Mucosa of descending colon (tissue), 3 donors: Measurements from ENCODE around the gene SMARCD3. TPM values are rescaled to one million over a fixed set of nuclear protein-coding genes. Genes with fewer than 3 reads are reported as not detected.

Source experiments
- ATAC-seq: fragments of 200-7000 bp; cut with Tn5 transposase; one replicate; pipeline ENCODE4 v1.9.1; 2020; ENCODE audit warnings: mild to moderate bottlenecking, moderate library complexity
- DNase-seq, 3 donors: peaks; one replicate each; pipeline ENCODE4 v3.0.0-alpha.2; 2020
- H3K36me3 ChIP-seq: fragments of 200-600 bp; one replicate; pipeline ENCODE4 v1.8.0; 2021; ENCODE audit warnings: low read depth, mild to moderate bottlenecking
- H3K4me1 ChIP-seq: fragments of 200-600 bp; one replicate; pipeline ENCODE4 v1.8.0; 2021; ENCODE audit warnings: low read depth, mild to moderate bottlenecking
- H3K4me3 ChIP-seq: fragments of 200-600 bp; one replicate; pipeline ENCODE4 v1.8.0; 2021; ENCODE audit warnings: mild to moderate bottlenecking
- H3K9me3 ChIP-seq: fragments of 200-600 bp; one replicate; pipeline ENCODE4 v1.8.0; 2021; ENCODE audit warnings: mild to moderate bottlenecking
- CTCF ChIP-seq: fragments of 200-600 bp; IDR thresholded peaks from one replicate; pipeline ENCODE4 v1.8.0; 2022; ENCODE audit warnings: antibody characterized with exemption, mild to moderate bottlenecking
- intact Hi-C, 2 donors: fragments of 100-400 bp; cut with DNase I in 1 of 2; cut with micrococcal nuclease in 1 of 2; formaldehyde crosslinking; loops; one replicate each; pipeline versions ENCODE4 v1.11.0 to v1.11.1; 2022; cut with DNase I, micrococcal nuclease
- total RNA-seq, 3 donors: library from RNA; stranded (reverse); fragmentation: NEBNext Ultra II Directional in 2 of 3; extraction: Animal tissue kit (Norgen Biotek cat#: 25700) in 2 of 3; gene quantifications; one replicate each; pipeline versions ENCODE4 v1.2.1 to v1.2.4, GENCODE V29; 2021 to 2023
- donor health status: DM: no; HTN: no; CAD: no; lungs with moderate emphysema.
- donor health status: DM: no; HTN: no; CAD: no.
- donor health status: DM: no; HTN: yes; CAD: no.

The SMARCD3 gene
- total RNA-seq, 3 donors from 2014 or later = 5.1 to 44.3 (median 10.0) TPM

DNA sequence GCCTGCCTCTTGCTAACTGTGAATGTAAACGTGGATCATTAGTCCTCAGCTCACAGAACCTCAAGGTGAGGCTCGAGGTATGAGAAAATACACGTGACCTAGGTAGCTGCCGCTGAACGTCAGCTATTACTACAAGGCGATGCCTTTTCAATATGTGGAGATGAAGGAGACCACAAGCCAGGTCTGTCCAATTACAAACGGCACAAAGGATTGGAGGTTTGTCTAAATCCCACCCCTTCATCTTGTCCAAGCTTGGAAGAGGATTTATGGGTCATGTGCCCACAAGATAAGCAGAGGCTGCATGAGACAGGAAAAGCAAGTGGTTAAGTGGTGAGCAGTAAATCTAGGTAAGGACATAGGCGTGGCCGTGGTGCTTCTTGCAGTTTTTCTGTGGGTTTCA lies 41.6 kb downstream of the SMARCD3 start:
- Histone ChIP-seq H3K4me3 (no peak overlapping the region), H3K4me1 (no peaks in the 10 kb centered on the region), H3K36me3 (no peaks in the 10 kb centered on the region), H3K9me3 (no peaks in the 10 kb centered on the region)
- intact Hi-C loops = no loop called here
- no peak for TF ChIP-seq CTCF
- DNase-seq (no peak), ATAC-seq (peak; percentile 55)

GRCh38 chr7:151205730-151206129 lies 42.8 kb downstream of the SMARCD3 start:
- DNase-seq (no peak), ATAC-seq (no peak)
- Histone ChIP-seq H3K4me1 (no peaks in the 10 kb centered on the region), H3K4me3 (no peak overlapping the region), H3K36me3 (no peaks in the 10 kb centered on the region), H3K9me3 (no peaks in the 10 kb centered on the region)
- no peak for TF ChIP-seq CTCF
- intact Hi-C loops = no loop called here

DNA sequence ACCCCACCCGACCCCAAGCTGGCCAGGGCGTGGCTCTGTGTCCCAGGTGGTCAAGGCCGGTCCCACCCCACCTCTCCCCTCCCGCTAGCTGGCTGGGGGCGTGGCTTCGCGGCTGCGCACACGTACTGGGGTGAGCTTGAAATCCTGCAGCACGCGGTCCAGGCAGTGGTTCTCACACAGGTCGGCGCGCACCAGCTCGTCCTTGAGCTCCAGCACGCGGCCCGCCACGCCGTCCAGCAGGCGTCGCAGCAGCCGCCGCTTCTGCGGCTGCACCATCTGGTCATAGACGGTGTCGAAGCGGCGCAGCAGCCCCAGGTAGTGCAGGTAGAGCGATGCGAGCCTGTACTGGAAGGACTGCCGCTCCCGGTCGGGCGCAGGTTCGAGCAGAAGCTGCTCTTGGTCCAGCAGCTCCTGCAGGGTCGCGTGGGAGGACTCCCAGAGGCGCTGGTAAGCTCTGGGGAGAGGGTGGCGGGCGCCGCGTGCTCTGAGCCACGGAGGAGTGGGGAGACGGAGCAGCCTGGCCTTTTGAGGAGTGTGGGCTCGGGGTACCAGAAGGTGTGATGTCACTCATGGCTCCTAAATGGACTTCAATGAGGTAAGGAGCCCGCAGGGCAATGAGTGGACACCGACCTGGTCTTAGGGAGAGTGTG lies 44.0 kb downstream of the SMARCD3 start:
- TF ChIP-seq CTCF = no peak
- Histone ChIP-seq H3K9me3 (no peaks in the 10 kb centered on the region), H3K4me3 (no peak overlapping the region), H3K36me3 (no peaks in the 10 kb centered on the region), H3K4me1 (no peaks in the 10 kb centered on the region)
- intact Hi-C loops = no loop called here
- ATAC-seq = peak; percentile 38
- DNase-seq = no peak

DNA sequence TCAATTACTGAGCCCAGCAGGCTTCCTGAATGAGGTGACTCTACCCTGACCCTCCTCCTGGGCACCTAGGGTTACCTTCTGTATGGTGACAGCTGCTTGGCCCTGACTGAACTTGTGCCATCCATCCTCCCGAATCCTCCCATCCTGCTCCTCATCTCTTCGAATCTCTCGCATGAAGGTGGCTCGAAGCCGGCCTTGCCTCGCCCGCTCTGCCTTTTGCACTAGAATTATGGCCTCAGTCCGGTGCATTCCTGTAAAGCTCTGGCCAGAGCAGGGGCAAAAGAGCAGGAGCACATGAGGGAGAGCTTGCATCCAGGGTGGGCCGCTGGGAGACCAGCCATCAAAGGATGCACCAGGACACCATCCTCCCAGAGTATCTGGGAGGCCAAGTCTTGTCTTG lies 45.7 kb downstream of the SMARCD3 start:
- intact Hi-C loops = no loop called here
- H3K4me3 ChIP-seq = no peak overlapping the region
- no peaks in the 10 kb centered on the region for H3K36me3 ChIP-seq
- H3K9me3 ChIP-seq = no peaks in the 10 kb centered on the region
- ATAC-seq (no peak), DNase-seq (no peak)
- no peak for TF ChIP-seq CTCF
- H3K4me1 ChIP-seq = no peaks in the 10 kb centered on the region

DNA sequence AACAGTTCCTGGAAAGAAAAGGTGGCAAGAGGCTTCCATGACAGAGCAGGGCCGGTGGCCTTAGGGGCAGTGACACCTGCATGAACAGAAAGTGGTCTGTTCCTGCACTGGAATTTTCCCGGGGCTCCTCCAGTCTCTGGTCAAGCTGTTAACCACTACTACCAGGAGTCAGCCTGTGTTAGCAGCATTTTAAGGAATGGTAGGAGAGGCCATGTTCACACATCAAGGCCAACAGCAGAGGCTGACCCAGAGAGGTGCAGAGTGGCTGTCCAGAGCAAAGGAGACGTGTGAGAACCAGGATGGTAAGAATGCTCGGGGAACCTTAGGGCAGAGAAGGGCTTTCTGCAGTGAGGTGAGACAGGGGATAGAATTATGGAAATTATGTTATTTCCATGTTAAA lies 46.7 kb downstream of the SMARCD3 start:
- Histone ChIP-seq H3K36me3 (no peaks in the 10 kb centered on the region), H3K4me1 (no peaks in the 10 kb centered on the region)
- no peak for DNase-seq

More for the DNA sequence above, 46.7 kb downstream of the SMARCD3 start:
- Histone ChIP-seq H3K4me3 (no peak overlapping the region), H3K9me3 (no peaks in the 10 kb centered on the region)
- ATAC-seq = no peak
- intact Hi-C loops = no loop called here
- TF ChIP-seq CTCF = no peak
